HG03095 (cell line): ENCODE results near the gene NTMT2.
"Not testable (repeated sequence)": the region's sequence is repeated elsewhere in the genome, so short reads cannot be mapped to it uniquely, and the experiment has no call there.

ENCODE experiments used
- ATAC-seq: cut with Tn5 transposase; IDR thresholded peaks from one replicate; pipeline ENCODE4 v1.9.1; 2021; ENCODE audit warnings: moderate library complexity; ENCODE audit not compliant: unreplicated experiment

Gene NTMT2

DNA sequence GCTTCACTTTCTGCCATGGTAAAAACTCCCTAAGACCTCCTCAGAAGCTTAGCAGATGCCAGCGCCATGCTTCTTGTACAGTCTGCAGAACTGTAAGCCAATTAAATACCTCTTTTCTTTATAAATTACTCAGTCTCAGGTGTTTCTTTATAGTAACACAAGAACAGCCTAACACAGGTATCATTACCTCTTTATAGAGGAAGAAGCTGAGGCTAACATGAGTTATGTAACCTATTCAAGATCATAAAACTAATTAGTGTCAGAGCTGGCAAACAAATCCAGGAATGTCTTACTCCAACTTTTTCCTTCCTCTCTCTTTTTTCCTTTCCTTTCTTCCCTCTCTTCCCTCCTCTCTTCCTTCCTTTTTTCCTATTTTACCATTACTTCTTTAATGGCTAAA, 9.3 kb downstream of the NTMT2 start:
- no peak for ATAC-seq

DNA sequence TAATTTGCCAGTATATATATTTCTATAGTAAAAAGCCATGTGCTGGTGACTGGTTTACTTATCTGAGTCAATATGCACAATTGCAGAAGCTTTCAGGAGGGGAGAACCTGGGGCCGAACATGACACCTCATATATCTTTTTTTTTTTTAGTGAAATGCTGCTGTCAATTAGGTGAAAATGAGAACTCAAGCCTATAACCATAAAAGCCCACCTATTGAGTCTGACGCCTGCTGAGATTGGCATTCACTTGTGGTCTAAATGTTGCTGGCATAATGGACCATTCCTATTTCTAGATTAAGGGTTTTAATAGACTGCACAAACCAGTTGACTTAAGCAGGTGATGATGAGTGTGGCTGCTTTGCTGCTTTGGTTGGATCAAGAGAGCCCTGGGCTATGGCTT, 10.8 kb downstream of the NTMT2 start:
- ATAC-seq: no peak

GRCh38 chr1:170157820-170158219, 12.1 kb downstream of the NTMT2 start:
- ATAC-seq: no peak

- no peak for ATAC-seq
Observed at GRCh38 chr1:170162459-170163246, 16.9 kb downstream of the NTMT2 start.

- ATAC-seq: no peak
Observed at GRCh38 chr1:170164103-170164763, 18.5 kb downstream of the NTMT2 start.

DNA sequence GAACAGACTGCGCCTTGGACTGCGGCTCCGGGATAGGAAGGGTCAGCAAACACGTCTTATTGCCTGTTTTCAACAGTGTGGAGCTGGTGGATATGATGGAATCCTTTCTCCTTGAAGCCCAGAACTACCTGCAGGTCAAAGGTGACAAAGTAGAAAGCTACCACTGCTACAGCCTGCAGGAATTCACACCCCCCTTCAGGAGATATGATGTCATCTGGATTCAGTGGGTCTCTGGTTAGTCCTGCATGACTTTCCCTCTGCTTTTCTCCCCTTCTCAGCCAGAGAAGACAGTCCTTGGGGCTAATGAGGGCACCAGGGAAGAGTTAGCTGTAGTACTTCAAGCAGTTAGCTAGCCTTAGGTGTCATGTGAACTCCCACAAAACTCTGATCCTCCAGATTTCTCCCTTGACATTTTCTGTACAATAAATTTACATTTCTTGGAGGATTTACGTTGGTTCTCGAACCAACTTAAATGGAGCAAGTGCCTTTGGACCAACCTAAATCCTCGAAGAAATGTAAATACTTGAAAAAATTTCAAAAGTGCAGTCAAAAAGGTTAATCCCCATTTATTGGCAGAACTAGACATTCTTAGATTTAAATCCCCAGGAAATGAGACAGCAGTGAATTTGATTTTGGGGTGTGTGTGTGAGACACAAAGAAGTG, 20.9 kb downstream of the NTMT2 start:
- no peak for ATAC-seq

DNA sequence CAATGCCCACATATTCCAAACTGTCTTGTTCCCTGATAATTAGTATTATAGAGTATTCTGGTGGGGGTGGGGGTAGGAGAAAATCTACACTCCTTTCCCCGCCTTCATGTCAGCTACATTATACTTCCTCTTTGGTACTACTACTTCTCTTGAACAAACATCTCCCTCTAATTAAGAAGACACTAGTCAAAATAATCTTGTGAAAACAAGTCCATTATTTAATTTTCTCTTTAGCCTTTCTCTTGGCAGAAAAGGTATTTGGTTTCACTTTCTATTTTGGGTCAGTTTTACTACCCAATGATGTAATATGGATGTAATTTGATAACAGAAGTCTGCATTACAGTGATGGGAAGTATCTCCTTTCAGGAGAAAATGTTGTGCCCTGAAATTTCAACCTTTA, 22.5 kb downstream of the NTMT2 start:
- ATAC-seq: no peak

- not testable (repeated sequence) for ATAC-seq
Observed at GRCh38 chr1:170170513-170170912, 24.8 kb downstream of the NTMT2 start.

GRCh38 chr1:170174395-170174794, 28.6 kb downstream of the NTMT2 start:
- ATAC-seq: no peak

DNA sequence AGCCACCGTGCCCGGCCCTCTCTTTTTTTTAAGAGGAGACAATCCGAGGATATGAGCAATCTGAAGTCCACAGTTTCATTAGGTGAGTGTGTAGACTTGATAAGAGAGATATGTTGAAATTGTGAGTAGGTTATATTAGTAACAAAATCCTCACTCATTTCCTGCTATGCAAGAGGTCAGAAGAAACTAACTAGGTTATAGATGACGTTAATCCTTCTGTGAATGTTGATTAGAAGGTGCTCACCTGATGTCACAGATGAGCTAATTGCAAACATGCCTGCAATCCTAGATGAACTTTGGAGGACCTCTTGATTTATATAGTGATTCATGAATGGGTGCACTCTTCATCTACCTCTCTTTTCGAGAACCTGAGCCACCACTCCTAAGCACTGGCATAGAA, 29.3 kb downstream of the NTMT2 start:
- ATAC-seq: no peak

- ATAC-seq: no peak
Observed at GRCh38 chr1:170175484-170175883, 29.7 kb downstream of the NTMT2 start.

- ATAC-seq: no peak
Observed at GRCh38 chr1:170176772-170177171, 31.0 kb downstream of the NTMT2 start.

GRCh38 chr1:170182442-170182841, 36.7 kb downstream of the NTMT2 start:
- ATAC-seq: no peak

DNA sequence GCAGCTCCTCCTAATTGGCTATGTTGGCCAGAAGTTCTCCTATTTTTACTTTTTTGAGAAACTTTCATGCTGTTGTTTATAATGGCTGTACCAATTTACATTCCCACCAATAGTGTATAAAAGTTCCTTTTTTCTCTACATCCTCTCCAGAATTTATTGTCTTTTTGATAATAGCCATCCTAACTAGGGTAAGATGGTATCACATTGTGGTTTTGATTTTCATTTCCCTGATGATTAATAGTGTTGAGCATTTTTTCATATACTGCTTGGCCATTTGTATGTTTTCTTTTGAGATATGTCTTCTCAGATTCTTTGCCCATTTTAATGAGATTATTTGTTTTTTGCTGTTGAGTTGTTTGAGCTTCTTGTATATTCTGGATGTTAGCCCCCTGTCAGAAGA, 46.8 kb downstream of the NTMT2 start:
- no peak for ATAC-seq

DNA sequence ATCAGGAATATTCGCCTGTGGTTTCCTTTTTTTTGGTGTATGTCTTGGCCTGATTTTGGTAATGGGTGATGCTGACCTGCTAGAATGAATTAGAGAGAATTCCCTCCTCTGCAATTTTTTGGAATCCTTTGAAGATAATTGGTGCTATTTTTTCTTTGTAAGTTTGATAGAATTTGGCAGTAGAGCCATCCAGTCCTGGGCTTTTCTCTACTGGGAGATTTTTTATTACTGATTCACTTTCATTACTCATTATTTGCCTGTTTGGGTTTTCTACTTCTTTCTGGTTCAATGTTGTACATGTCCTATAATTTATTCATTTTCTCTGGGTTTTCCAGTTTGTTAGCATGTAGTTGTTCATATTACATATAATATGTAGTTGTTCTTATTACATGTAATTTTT, 48.7 kb downstream of the NTMT2 start:
- ATAC-seq: no peak

DNA sequence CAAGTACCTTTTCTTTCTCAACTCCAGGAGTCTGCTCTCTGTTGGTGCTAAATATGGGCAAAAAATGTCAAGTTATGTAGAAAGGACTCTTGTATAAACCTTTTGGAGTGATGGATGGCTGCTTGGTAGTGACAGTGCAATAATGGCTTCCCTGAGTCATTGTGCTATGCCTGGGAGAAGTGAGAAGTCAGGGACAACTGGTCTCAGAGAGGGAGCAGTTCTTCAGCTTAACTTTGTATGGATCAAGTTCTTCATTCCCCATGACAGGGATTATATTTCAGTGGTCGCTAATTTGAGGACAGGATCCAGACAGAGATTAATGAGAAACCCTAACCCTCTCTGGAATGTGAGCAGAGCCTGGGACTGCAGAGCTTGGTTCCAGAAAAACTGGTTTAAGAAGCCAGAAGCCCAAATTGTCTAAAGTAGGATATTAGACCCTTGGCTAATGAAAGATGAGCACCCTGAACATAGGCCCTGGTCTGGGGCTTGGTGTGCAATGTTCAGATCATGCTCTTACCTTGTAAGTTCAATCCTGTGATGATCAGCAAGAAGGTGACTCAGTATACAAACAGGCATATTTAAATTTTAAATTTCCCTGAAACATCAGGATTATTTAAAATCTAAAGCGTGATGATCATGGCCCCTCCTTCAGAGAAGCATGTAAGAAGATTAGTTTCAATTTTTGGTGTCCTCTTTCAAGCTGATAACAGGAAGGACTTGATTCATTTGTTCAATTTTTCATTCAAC, 50.9 kb downstream of the NTMT2 start:
- ATAC-seq: no peak

DNA sequence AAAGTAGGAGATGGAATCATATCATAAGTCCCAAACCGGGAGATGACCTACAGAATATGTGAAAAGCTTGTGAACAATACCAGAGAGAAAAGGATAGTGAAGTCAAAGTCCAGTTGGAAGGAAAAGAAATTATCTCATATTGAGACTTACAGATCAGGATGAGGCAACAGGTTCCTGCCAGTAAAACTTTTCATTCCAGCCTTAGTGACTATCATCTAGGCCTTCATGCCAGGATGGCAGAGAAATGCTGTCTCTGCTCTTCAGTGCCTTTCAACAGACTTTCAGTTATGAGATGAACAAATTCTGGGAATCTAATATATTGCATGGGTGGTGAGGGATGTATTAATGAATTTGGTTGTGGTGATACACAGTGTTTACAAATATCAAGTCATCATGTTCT, 52.3 kb downstream of the NTMT2 start:
- no peak for ATAC-seq

- no peak for ATAC-seq
Observed at GRCh38 chr1:170198584-170198983, 52.8 kb downstream of the NTMT2 start.

GRCh38 chr1:170200161-170200560, 54.4 kb downstream of the NTMT2 start:
- ATAC-seq: no peak

- ATAC-seq: no peak
Observed at GRCh38 chr1:170200621-170201397, 55.0 kb downstream of the NTMT2 start.

GRCh38 chr1:170203693-170204092, 57.9 kb downstream of the NTMT2 start:
- no peak for ATAC-seq
